Osteoblast (primary cell): Measurements from ENCODE around the gene INSIG2. TPM values are rescaled to one million over a fixed set of nuclear protein-coding genes. Genes with fewer than 3 reads are reported as not detected.

Source experiments
- DNase-seq: peaks from one replicate; pipeline ENCODE4 v3.0.0; 2011; ENCODE audit warnings: low spot score, mixed read lengths; ENCODE audit not compliant: insufficient read length; ENCODE audit errors: missing footprints
- H2AFZ ChIP-seq: 2 replicates; pipeline ENCODE4 v1.6.0; 2011; ENCODE audit warnings: mild to moderate bottlenecking, low read length
- H3K27ac ChIP-seq: 2 replicates; pipeline ENCODE4 v1.5.1; 2011; ENCODE audit warnings: mild to moderate bottlenecking, low read depth, low read length, moderate library complexity
- H3K27me3 ChIP-seq: 2 replicates; pipeline ENCODE4 v1.6.0; 2012; ENCODE audit warnings: mild to moderate bottlenecking, control low read depth, inconsistent platforms, low read length, moderate library complexity; ENCODE audit not compliant: insufficient read depth
- H3K36me3 ChIP-seq: 2 replicates; pipeline ENCODE4 v1.5.1; 2011; ENCODE audit warnings: mild to moderate bottlenecking, low read length, control low read depth, moderate library complexity; ENCODE audit not compliant: insufficient read depth
- H3K4me1 ChIP-seq: 2 replicates; pipeline ENCODE4 v1.5.1; 2011; ENCODE audit warnings: mild to moderate bottlenecking, low read length, control low read depth, moderate library complexity; ENCODE audit not compliant: insufficient read depth
- H3K4me2 ChIP-seq: 2 replicates; pipeline ENCODE4 v1.6.0; 2011; ENCODE audit warnings: mild to moderate bottlenecking, low read length; ENCODE audit not compliant: insufficient read depth
- H3K4me3 ChIP-seq: fragments of 200-600 bp; sonication (generic); 3 replicates; pipeline ENCODE4 v1.5.1; 2012; ENCODE audit warnings: mild to moderate bottlenecking, low read length, inconsistent platforms; ENCODE audit not compliant: insufficient read depth
- H3K79me2 ChIP-seq: 2 replicates; pipeline ENCODE4 v1.6.0; 2012; ENCODE audit warnings: mild to moderate bottlenecking, low read length, control low read depth, inconsistent platforms; ENCODE audit not compliant: insufficient read depth
- H3K9me3 ChIP-seq: 2 replicates; pipeline ENCODE4 v1.5.1; 2011; ENCODE audit warnings: low read depth, low read length, control low read depth
- H4K20me1 ChIP-seq: 2 replicates; pipeline ENCODE4 v1.6.0; 2012; ENCODE audit warnings: mild to moderate bottlenecking, low read length, control low read depth; ENCODE audit not compliant: insufficient read depth
- total RNA-seq: library from RNA; depleted of rRNA; stranded (reverse); fragments of >200 nt; gene quantifications from 2 replicates; pipeline ENCODE4 v1.2.3, GENCODE V29; 2012
- TF ChIP-seq, protein P1 (sequence below): IDR thresholded peaks from 2 replicates; pipeline ENCODE4 v1.5.1; 2011; ENCODE audit warnings: mild to moderate bottlenecking, low read depth, low read length, moderate library complexity; ENCODE audit errors: extremely low read depth

INSIG2 gene
- total RNA-seq, 1 donor = 20.6 TPM

DNA sequence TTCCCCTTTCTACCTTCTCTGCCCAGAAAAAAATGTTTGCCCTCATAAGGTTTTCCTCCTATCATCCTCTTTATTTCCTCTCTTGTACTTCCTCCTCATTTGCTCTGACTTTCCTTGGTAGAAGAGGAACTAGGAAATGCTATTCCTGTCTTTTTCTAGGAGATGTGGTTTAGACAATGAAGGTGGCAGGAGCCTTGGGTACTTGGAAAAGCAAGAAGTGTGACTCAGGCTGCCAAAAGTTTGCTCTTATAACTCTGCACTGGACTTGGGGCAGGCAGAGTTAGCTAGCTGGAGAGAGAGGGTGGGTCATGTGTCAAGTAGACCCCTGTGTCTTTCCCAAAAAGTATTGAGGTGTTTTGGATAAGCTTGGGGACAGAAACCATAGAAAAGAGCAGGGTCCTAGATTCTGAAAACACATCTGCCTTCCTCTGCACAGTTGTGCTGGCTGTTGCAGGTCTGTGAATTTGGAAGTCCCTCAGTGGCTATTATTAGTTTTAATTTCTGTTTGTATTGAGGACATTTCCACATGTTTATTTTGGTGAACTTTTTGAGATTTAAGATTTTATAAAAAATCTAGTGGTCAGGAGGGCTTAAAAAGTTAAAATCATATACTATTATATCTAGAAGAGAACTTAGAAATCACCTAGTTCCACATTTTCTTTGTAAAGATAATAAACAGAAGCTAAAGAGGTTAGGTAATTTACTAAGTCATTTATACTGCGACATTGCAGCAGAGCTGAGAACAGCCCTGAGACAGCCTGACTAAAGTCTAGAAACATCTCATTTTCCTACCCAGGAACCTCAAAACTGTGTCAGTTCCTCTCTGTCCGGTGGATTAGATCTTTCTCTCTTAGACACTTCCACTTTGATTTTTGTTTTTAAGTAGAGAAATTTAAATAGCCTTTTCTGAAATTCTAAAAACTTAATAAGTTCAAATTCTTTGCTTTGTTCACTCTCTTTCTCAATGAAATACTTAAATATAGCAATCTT lies 16.0 kb downstream of the INSIG2 start:
- TF ChIP-seq, protein P1, sequence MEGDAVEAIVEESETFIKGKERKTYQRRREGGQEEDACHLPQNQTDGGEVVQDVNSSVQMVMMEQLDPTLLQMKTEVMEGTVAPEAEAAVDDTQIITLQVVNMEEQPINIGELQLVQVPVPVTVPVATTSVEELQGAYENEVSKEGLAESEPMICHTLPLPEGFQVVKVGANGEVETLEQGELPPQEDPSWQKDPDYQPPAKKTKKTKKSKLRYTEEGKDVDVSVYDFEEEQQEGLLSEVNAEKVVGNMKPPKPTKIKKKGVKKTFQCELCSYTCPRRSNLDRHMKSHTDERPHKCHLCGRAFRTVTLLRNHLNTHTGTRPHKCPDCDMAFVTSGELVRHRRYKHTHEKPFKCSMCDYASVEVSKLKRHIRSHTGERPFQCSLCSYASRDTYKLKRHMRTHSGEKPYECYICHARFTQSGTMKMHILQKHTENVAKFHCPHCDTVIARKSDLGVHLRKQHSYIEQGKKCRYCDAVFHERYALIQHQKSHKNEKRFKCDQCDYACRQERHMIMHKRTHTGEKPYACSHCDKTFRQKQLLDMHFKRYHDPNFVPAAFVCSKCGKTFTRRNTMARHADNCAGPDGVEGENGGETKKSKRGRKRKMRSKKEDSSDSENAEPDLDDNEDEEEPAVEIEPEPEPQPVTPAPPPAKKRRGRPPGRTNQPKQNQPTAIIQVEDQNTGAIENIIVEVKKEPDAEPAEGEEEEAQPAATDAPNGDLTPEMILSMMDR = no peak
- Histone ChIP-seq H3K27me3 (no peaks in the 10 kb centered on the region), H3K36me3 (peaks cover 7% of the 10 kb centered on the region), H3K4me2 (no peak overlapping the region), H3K9me3 (no peaks in the 10 kb centered on the region), H3K27ac (no peak overlapping the region), H3K79me2 (peaks cover 2% of the 10 kb centered on the region), H3K4me1 (no peaks in the 10 kb centered on the region), H4K20me1 (no peaks in the 10 kb centered on the region), H3K4me3 (no peak overlapping the region), H2AFZ (no peak overlapping the region)
- DNase-seq = no peak

- Histone ChIP-seq H3K4me3 (no peak overlapping the region), H3K9me3 (no peaks in the 10 kb centered on the region), H3K27ac (no peak overlapping the region), H3K4me2 (no peak overlapping the region), H4K20me1 (no peaks in the 10 kb centered on the region), H2AFZ (no peak overlapping the region), H3K4me1 (no peaks in the 10 kb centered on the region), H3K36me3 (peaks cover 7% of the 10 kb centered on the region), H3K27me3 (no peaks in the 10 kb centered on the region), H3K79me2 (peaks cover 2% of the 10 kb centered on the region)
- no peak for DNase-seq
- TF ChIP-seq, protein P1 = no peak
These were observed 17.2 kb downstream of the INSIG2 start for GRCh38 chr2:118105497-118105896.

- Histone ChIP-seq H2AFZ (no peak overlapping the region), H3K4me3 (no peak overlapping the region), H3K36me3 (peaks cover 7% of the 10 kb centered on the region), H4K20me1 (no peaks in the 10 kb centered on the region), H3K9me3 (no peaks in the 10 kb centered on the region), H3K4me2 (no peak overlapping the region), H3K4me1 (no peaks in the 10 kb centered on the region), H3K27me3 (no peaks in the 10 kb centered on the region), H3K79me2 (no peaks in the 10 kb centered on the region), H3K27ac (no peak overlapping the region)
- DNase-seq = no peak
- TF ChIP-seq, protein P1 = no peak
These were observed 18.7 kb downstream of the INSIG2 start for GRCh38 chr2:118106926-118107325.

DNA sequence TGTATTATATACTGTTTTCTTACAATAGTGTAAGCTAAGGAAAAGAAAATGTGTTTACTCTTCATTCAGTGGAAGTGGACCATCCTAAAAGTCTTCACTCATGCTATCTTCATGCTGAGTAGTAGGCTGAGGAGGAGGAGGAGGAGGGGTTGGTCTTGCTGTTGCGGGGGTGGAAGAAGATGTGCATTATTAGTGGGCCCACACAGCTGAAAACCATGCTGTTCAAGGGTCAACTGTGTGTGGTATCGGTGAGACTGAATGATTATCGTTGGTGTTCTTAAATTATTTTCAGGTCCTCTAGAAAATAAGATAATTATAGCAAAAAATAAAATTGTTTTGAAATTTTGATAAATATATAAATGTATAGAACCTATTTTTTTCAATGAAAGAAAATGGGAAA lies 22.0 kb downstream of the INSIG2 start:
- Histone ChIP-seq H3K4me3 (no peak overlapping the region), H3K4me1 (peaks cover 5% of the 10 kb centered on the region), H3K79me2 (no peaks in the 10 kb centered on the region), H4K20me1 (no peaks in the 10 kb centered on the region), H3K9me3 (no peaks in the 10 kb centered on the region), H3K27me3 (no peaks in the 10 kb centered on the region), H3K4me2 (no peak overlapping the region), H3K27ac (no peak overlapping the region), H2AFZ (no peak overlapping the region), H3K36me3 (no peaks in the 10 kb centered on the region)
- TF ChIP-seq, protein P1 = no peak
- no peak for DNase-seq
